OCI-LY7 (cell line): Measurements from ENCODE around the gene KAZN. TPM values are rescaled to one million over a fixed set of nuclear protein-coding genes. Genes with fewer than 3 reads are reported as not detected.

ENCODE experiments used
- BruUV-seq: library from RNA; stranded (reverse); fragments of 400-500 nt; replicated peaks from 2 replicates; lab custom pipeline; 2021; lab: Mats Ljungman, UMichigan
- CTCF ChIA-PET: fragments of 300-600 bp; sonication (Branson Sonifier 250); formaldehyde crosslinking; loops from one replicate; lab custom pipeline; 2022; ENCODE audit warnings: antibody characterized with exemption; ENCODE audit not compliant: unreplicated experiment; lab: Charles Lee
- POLR2A ChIA-PET: fragments of 300-600 bp; sonication (Branson Sonifier 250); formaldehyde crosslinking; loops from one replicate; lab custom pipeline; 2022; ENCODE audit warnings: antibody characterized with exemption; lab: Charles Lee
- DNase-seq: peaks from one replicate; pipeline ENCODE4 v3.0.0-alpha.2; 2015; ENCODE audit warnings: low spot score
- H2AFZ ChIP-seq: fragments of 200-600 bp; sonication (generic), shearing (Covaris generic); 2 replicates; pipeline ENCODE4 v1.6.1; 2014; ENCODE audit warnings: mild to moderate bottlenecking, antibody characterized with exemption, low read length, moderate library complexity
- H3K27ac ChIP-seq: fragments of 200-600 bp; sonication (generic); 2 replicates; pipeline ENCODE4 v1.5.1; 2014; ENCODE audit warnings: mixed run types, low read depth, mild to moderate bottlenecking, moderate library complexity, low read length, inconsistent platforms; ENCODE audit not compliant: poor library complexity, severe bottlenecking
- H3K36me3 ChIP-seq: fragments of 200-600 bp; sonication (generic); 2 replicates; pipeline ENCODE4 v1.6.1; 2014; ENCODE audit warnings: mild to moderate bottlenecking, antibody characterized with exemption, low read length, moderate library complexity, mixed read lengths; ENCODE audit not compliant: insufficient read depth
- H3K4me1 ChIP-seq: fragments of 200-600 bp; sonication (generic); 2 replicates; pipeline ENCODE4 v1.5.1; 2014; ENCODE audit warnings: mild to moderate bottlenecking, low read length; ENCODE audit not compliant: insufficient read depth, poor library complexity, severe bottlenecking
- H3K4me2 ChIP-seq: fragments of 200-600 bp; sonication (generic); 2 replicates; pipeline ENCODE4 v1.6.1; 2014; ENCODE audit warnings: mild to moderate bottlenecking, low read length
- H3K4me3 ChIP-seq: fragments of 200-600 bp; sonication (generic); 2 replicates; pipeline ENCODE4 v1.5.1; 2014; ENCODE audit warnings: mild to moderate bottlenecking, low read depth, low read length; ENCODE audit not compliant: poor library complexity, severe bottlenecking
- H3K79me2 ChIP-seq: fragments of 200-600 bp; sonication (generic); 2 replicates; pipeline ENCODE4 v1.6.1; 2016; ENCODE audit warnings: low read depth, mild to moderate bottlenecking, low read length, moderate library complexity, mixed read lengths; ENCODE audit not compliant: insufficient read depth
- H3K9me2 ChIP-seq: fragments of 200-600 bp; sonication (generic); 2 replicates; pipeline ENCODE4 v1.6.1; 2016; ENCODE audit warnings: mild to moderate bottlenecking, low read length, mixed read lengths; ENCODE audit not compliant: insufficient read depth
- H3K9me3 ChIP-seq: fragments of 200-600 bp; sonication (generic); 2 replicates; pipeline ENCODE4 v1.6.1; 2014; ENCODE audit warnings: mild to moderate bottlenecking, mixed run types, low read length, mixed read lengths
- H4K20me1 ChIP-seq: fragments of 200-600 bp; sonication (generic); 2 replicates; pipeline ENCODE4 v1.6.1; 2014; ENCODE audit warnings: mild to moderate bottlenecking, antibody characterized with exemption, low read length, moderate library complexity, mixed read lengths; ENCODE audit not compliant: insufficient read depth
- CTCF ChIP-seq: fragments of 200-600 bp; sonication (generic); conservative IDR thresholded peaks from 2 replicates; pipeline ENCODE4 v1.5.1; 2014; ENCODE audit warnings: mild to moderate bottlenecking, antibody characterized with exemption, low read length, moderate library complexity, mixed read lengths
- EZH2phosphoT487 ChIP-seq: fragments of 200-600 bp; sonication (generic); IDR thresholded peaks from 2 replicates; pipeline ENCODE4 v1.6.1; 2018; ENCODE audit warnings: low read depth, borderline replicate concordance, mild to moderate bottlenecking, mixed run types, antibody characterized with exemption, low read length, moderate library complexity, mixed read lengths
- intact Hi-C: fragments of 100-400 bp; cut with micrococcal nuclease; formaldehyde crosslinking; loops from one replicate; pipeline ENCODE4 v1.10.0; 2022; ENCODE audit not compliant: unreplicated experiment
- total RNA-seq, 2 experiments: library from RNA; depleted of rRNA in 1 of 2; stranded (reverse); fragments of >200 nt in 1 of 2; shearing (Covaris generic) in 1 of 2; gene quantifications; 2 replicates each; pipeline ENCODE4 v1.2.3, GENCODE V29; 2014 to 2022

The KAZN gene
- total RNA-seq, 2 experiments from 2014 or later = 0.40 to 2.4 TPM

GRCh38 chr1:15081102-15081501, 482.6 kb downstream of the KAZN start:
- no TSS peak for BruUV-seq
- Histone ChIP-seq H3K4me3 (no peak overlapping the region), H2AFZ (no peak overlapping the region), H3K79me2 (no peaks in the 10 kb centered on the region), H3K36me3 (no peaks in the 10 kb centered on the region), H3K9me3 (no peaks in the 10 kb centered on the region), H3K4me2 (no peak overlapping the region), H3K4me1 (no peaks in the 10 kb centered on the region), H3K9me2 (no peaks in the 10 kb centered on the region), H3K27ac (no peak overlapping the region), H4K20me1 (no peaks in the 10 kb centered on the region)
- ChIA-PET CTCF (interaction anchor here (0.6 kb wide), 1 partner anchor 173 kb away, joined by 3 read pairs; no protein-coding TSS in a partner anchor), POLR2A (no interaction called here)
- DNase-seq = no peak
- intact Hi-C loops = no loop called here
- no peak for TF ChIP-seq EZH2phosphoT487
- TF ChIP-seq CTCF = no peak

GRCh38 chr1:15083578-15083977, 485.1 kb downstream of the KAZN start:
- Histone ChIP-seq H3K9me3 (no peaks in the 10 kb centered on the region), H2AFZ (no peak overlapping the region), H4K20me1 (no peaks in the 10 kb centered on the region), H3K36me3 (no peaks in the 10 kb centered on the region), H3K9me2 (no peaks in the 10 kb centered on the region), H3K27ac (no peak overlapping the region), H3K4me2 (no peak overlapping the region), H3K4me1 (no peaks in the 10 kb centered on the region), H3K4me3 (no peak overlapping the region), H3K79me2 (no peaks in the 10 kb centered on the region)
- TF ChIP-seq CTCF (no peak), EZH2phosphoT487 (no peak)
- no TSS peak for BruUV-seq
- POLR2A ChIA-PET = no interaction called here
- CTCF ChIA-PET = no interaction called here
- DNase-seq = no peak
- intact Hi-C loops = no loop called here

GRCh38 chr1:15088281-15088971, 489.9 kb downstream of the KAZN start:
- BruUV-seq = no TSS peak
- H3K4me2 ChIP-seq = no peak overlapping the region
- no peak for DNase-seq
- no peaks in the 10 kb centered on the region for H3K79me2 ChIP-seq
- TF ChIP-seq EZH2phosphoT487 (no peak), CTCF (no peak)
- no peaks in the 10 kb centered on the region for H3K9me3 ChIP-seq
- intact Hi-C loops = no loop called here
- no peak overlapping the region for H3K27ac ChIP-seq
- CTCF ChIA-PET = no interaction called here
- no peak overlapping the region for H3K4me3 ChIP-seq
- POLR2A ChIA-PET = no interaction called here
- no peaks in the 10 kb centered on the region for H3K36me3 ChIP-seq
- no peaks in the 10 kb centered on the region for H4K20me1 ChIP-seq
- no peak overlapping the region for H2AFZ ChIP-seq
- H3K4me1 ChIP-seq = peaks cover 18% of the 10 kb centered on the region
- no peaks in the 10 kb centered on the region for H3K9me2 ChIP-seq
